MG63 (cell line): ENCODE results near the gene WDR33. TPM values are rescaled to one million over a fixed set of nuclear protein-coding genes. Genes with fewer than 3 reads are reported as not detected.
A peak's percentile ranks its signal among the peaks of the same experiment; 100 is the strongest.
"Not testable (repeated sequence)": the region's sequence is repeated elsewhere in the genome, so short reads cannot be mapped to it uniquely, and the experiment has no call there.

Source experiments
- DNase-seq: peaks from one replicate; pipeline ENCODE4 v3.0.0-alpha.2; 2020
- H3K27me3 ChIP-seq: fragments of 250-450 bp; sonication (Bioruptor Pico); 2 replicates; pipeline ENCODE4 v1.5.1; 2020; ENCODE audit warnings: mild to moderate bottlenecking, moderate library complexity
- H3K36me3 ChIP-seq: fragments of 250-450 bp; sonication (Bioruptor Pico); 2 replicates; pipeline ENCODE4 v1.5.1; 2020; ENCODE audit warnings: mild to moderate bottlenecking, moderate library complexity
- H3K4me3 ChIP-seq: fragments of 250-450 bp; sonication (Bioruptor Pico); 2 replicates; pipeline ENCODE4 v1.5.1; 2020; ENCODE audit warnings: mild to moderate bottlenecking, moderate library complexity
- H3K9me3 ChIP-seq: fragments of 250-450 bp; sonication (Bioruptor Pico); 2 replicates; pipeline ENCODE4 v1.5.1; 2020; ENCODE audit warnings: mild to moderate bottlenecking, moderate library complexity
- total RNA-seq: library from RNA; depleted of rRNA; stranded (reverse); fragments of >200 nt; shearing (Covaris generic); gene quantifications from 2 replicates; pipeline ENCODE4 v1.2.3, GENCODE V29; 2014; ENCODE audit warnings: low replicate concordance

The WDR33 gene
- total RNA-seq, 1 experiment from 2014 or later = 21.9 TPM

- Histone ChIP-seq H3K4me3 (no peak overlapping the region), H3K9me3 (no peaks in the 10 kb centered on the region), H3K27me3 (no peaks in the 10 kb centered on the region), H3K36me3 (peaks cover 14% of the 10 kb centered on the region)
- no peak for DNase-seq
These were observed 25.9 kb downstream of the WDR33 start for GRCh38 chr2:127784965-127785518.

- H3K27me3 ChIP-seq = no peaks in the 10 kb centered on the region
- H3K4me3 ChIP-seq = no peak overlapping the region
- peaks cover 14% of the 10 kb centered on the region for H3K36me3 ChIP-seq
- no peak for DNase-seq
- no peaks in the 10 kb centered on the region for H3K9me3 ChIP-seq
These were observed 27.9 kb downstream of the WDR33 start for GRCh38 chr2:127783101-127783500.

- no peak for DNase-seq
- H3K4me3 ChIP-seq = no peak overlapping the region
- H3K27me3 ChIP-seq = no peaks in the 10 kb centered on the region
- peaks cover 7% of the 10 kb centered on the region for H3K36me3 ChIP-seq
- no peaks in the 10 kb centered on the region for H3K9me3 ChIP-seq
These were observed 32.1 kb downstream of the WDR33 start for GRCh38 chr2:127778850-127779249.

GRCh38 chr2:127778447-127778846 is 32.5 kb downstream of the WDR33 start:
- no peaks in the 10 kb centered on the region for H3K9me3 ChIP-seq
- H3K4me3 ChIP-seq = no peak overlapping the region
- H3K27me3 ChIP-seq = no peaks in the 10 kb centered on the region
- DNase-seq = no peak
- H3K36me3 ChIP-seq = peaks cover 7% of the 10 kb centered on the region

- Histone ChIP-seq H3K27me3 (no peaks in the 10 kb centered on the region), H3K4me3 (no peak overlapping the region), H3K9me3 (no peaks in the 10 kb centered on the region), H3K36me3 (peaks cover 10% of the 10 kb centered on the region)
- no peak for DNase-seq
These were observed 34.7 kb downstream of the WDR33 start for GRCh38 chr2:127776122-127776780.

- Histone ChIP-seq H3K27me3 (no peaks in the 10 kb centered on the region), H3K9me3 (no peaks in the 10 kb centered on the region), H3K4me3 (no peak overlapping the region), H3K36me3 (peaks cover 35% of the 10 kb centered on the region)
- DNase-seq = peak; percentile 22
These were observed 39.2 kb downstream of the WDR33 start for GRCh38 chr2:127771756-127772155.

GRCh38 chr2:127770973-127771735 is 39.8 kb downstream of the WDR33 start:
- no peak overlapping the region for H3K4me3 ChIP-seq
- peaks cover 39% of the 10 kb centered on the region for H3K36me3 ChIP-seq
- no peaks in the 10 kb centered on the region for H3K27me3 ChIP-seq
- DNase-seq = no peak
- H3K9me3 ChIP-seq = no peaks in the 10 kb centered on the region

GRCh38 chr2:127770534-127770933 is 40.4 kb downstream of the WDR33 start:
- H3K9me3 ChIP-seq, DNase-seq, H3K4me3 ChIP-seq, H3K27me3 ChIP-seq: not testable (repeated sequence)
- H3K36me3 ChIP-seq = peaks cover 44% of the 10 kb centered on the region

GRCh38 chr2:127769587-127769986 is 41.4 kb downstream of the WDR33 start:
- Histone ChIP-seq H3K9me3 (no peaks in the 10 kb centered on the region), H3K4me3 (no peak overlapping the region), H3K27me3 (no peaks in the 10 kb centered on the region), H3K36me3 (peaks cover 53% of the 10 kb centered on the region)
- no peak for DNase-seq

- peaks cover 60% of the 10 kb centered on the region for H3K36me3 ChIP-seq
- DNase-seq = no peak
- H3K9me3 ChIP-seq = no peaks in the 10 kb centered on the region
- H3K27me3 ChIP-seq = no peaks in the 10 kb centered on the region
- H3K4me3 ChIP-seq = no peak overlapping the region
These were observed 42.0 kb downstream of the WDR33 start for GRCh38 chr2:127768775-127769479.

GRCh38 chr2:127763776-127764175 is 47.2 kb downstream of the WDR33 start:
- H3K36me3 ChIP-seq = peaks cover 76% of the 10 kb centered on the region
- no peaks in the 10 kb centered on the region for H3K9me3 ChIP-seq
- no peak for DNase-seq
- H3K4me3 ChIP-seq = no peak overlapping the region
- no peaks in the 10 kb centered on the region for H3K27me3 ChIP-seq

GRCh38 chr2:127762846-127763245 is 48.1 kb downstream of the WDR33 start:
- Histone ChIP-seq H3K4me3 (no peak overlapping the region), H3K27me3 (no peaks in the 10 kb centered on the region), H3K36me3 (peaks cover 73% of the 10 kb centered on the region), H3K9me3 (no peaks in the 10 kb centered on the region)
- DNase-seq = no peak

- no peak for DNase-seq
- H3K9me3 ChIP-seq = no peaks in the 10 kb centered on the region
- peaks cover 73% of the 10 kb centered on the region for H3K36me3 ChIP-seq
- no peaks in the 10 kb centered on the region for H3K27me3 ChIP-seq
- H3K4me3 ChIP-seq = no peak overlapping the region
These were observed 48.5 kb downstream of the WDR33 start for GRCh38 chr2:127762441-127762840.

- no peaks in the 10 kb centered on the region for H3K9me3 ChIP-seq
- H3K27me3 ChIP-seq = no peaks in the 10 kb centered on the region
- DNase-seq = no peak
- no peak overlapping the region for H3K4me3 ChIP-seq
- peaks cover 60% of the 10 kb centered on the region for H3K36me3 ChIP-seq
These were observed 51.0 kb downstream of the WDR33 start for GRCh38 chr2:127759931-127760330.

- no peak for DNase-seq
- Histone ChIP-seq H3K9me3 (no peaks in the 10 kb centered on the region), H3K27me3 (no peaks in the 10 kb centered on the region), H3K4me3 (no peak overlapping the region), H3K36me3 (peaks cover 23% of the 10 kb centered on the region)
These were observed 56.8 kb downstream of the WDR33 start for GRCh38 chr2:127754186-127754585.

- Histone ChIP-seq H3K9me3 (no peaks in the 10 kb centered on the region), H3K4me3 (no peak overlapping the region), H3K27me3 (no peaks in the 10 kb centered on the region), H3K36me3 (peaks cover 23% of the 10 kb centered on the region)
- no peak for DNase-seq
These were observed 57.6 kb downstream of the WDR33 start for GRCh38 chr2:127753374-127753773.

- H3K36me3 ChIP-seq = peaks cover 34% of the 10 kb centered on the region
- peak; percentile 6 for DNase-seq
- H3K27me3 ChIP-seq, H3K9me3 ChIP-seq, H3K4me3 ChIP-seq: not testable (repeated sequence)
These were observed 61.4 kb downstream of the WDR33 start for GRCh38 chr2:127749537-127749936.
